ENCODE measurements around the gene KHNYN.
A peak's percentile ranks its signal among the peaks of the same experiment; 100 is the strongest.
"Not testable (repeated sequence)": the region's sequence is repeated elsewhere in the genome, so short reads cannot be mapped to it uniquely, and the experiment has no call there.

Gene KHNYN

DNA sequence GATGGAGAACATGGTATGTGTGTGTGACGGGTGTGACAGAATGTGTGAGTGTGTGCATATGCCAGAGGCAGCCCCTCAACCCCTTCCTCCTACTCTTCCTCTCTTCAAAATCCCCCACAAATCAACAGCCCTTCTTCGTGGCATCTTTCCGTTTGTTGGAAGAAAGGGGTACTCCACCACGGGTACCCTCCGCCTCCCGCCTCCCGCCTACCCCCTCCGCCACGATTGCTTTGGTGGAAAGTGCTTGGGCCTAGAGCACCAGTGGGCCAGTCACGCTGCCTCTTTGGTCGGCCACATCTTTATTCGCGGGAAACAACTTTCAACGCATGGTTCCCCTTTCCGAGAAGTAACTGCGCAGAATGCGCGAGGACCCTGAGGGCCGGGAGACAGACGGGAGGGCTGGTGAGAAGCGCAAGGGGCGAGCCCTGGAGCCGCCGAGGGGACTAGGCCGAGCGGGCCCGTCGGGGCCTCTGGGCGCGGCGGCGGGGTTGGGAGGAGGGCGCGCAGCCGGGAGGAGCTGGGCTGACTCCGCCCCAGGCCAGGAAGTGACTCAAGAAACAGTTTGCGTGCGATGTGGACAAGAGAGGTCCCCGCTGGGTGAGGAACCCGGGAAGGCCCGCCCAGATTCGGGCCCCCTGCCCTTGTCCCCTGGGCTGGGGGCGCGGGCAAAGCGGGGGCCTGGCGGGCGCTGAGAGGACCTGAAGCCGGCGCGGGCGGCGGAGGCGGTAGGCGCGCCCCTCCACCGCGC lies at the start of gene KHNYN, which contains the start of gene CBLN3:
Gene KHNYN, plus strand, starts transcription at position 560 of the 748 bp plus-strand sequence. CDS start 777 bp downstream, outside the sequence.
Gene CBLN3, minus strand, starts transcription at position 274 of the 748 bp plus-strand sequence. CDS start 614 bp downstream, outside the sequence.
- peak; percentile 71 to 75 for DNase-seq (ENCODE audit: low read depth in 2 of 2)

DNA sequence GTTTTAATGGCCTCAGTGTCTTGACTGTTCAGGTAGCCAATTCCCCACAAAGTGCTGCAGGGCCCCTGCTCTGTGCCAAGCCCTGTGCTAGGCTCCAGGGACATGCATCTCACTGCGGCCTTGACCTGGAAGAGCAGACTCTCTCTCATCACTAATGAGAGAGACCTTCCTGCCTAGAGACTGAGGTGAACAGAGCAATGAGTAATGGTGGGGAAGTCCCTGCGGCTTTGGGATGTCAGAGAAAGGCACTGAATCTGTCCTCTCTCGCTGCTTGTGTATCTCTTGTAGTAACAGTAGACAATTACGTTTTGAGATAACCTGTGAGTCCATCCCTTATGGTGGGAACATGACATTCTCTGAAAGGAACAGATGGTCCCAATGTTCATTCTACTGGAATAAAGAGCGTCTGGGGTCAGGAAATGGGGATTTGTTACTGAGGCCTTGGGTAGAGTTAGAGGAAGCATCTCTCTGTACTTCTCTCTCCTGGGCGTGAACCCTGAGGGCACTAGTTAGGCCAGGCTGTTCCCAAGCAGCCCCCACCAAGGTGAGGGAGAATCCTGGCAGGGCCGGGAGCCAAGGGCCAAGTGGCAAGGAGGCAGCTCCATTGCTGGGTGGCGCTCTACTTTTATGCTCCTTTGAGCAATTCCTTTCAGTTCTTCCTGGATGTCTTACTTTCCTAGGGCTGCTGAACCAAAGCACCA lies 48.2 kb upstream of the KHNYN start:
- no peak for DNase-seq (ENCODE audit: low read depth in 2 of 2)

DNA sequence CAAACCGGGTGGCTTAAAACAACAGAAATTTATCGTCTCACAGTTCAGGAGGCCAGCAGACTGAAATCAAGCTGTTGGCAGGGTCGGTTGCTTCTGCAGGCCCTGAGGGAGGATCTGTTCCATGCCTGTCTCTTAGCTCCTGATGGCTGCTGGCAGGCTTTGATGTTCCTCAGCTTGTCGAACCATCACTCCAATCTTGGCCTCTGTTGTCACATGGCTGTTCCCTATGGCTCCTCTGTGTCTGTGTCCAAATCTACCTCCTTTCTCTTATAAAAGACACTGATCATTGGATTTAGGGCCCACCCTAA lies 47.7 kb upstream of the KHNYN start:
- DNase-seq (ENCODE audit: low read depth in 2 of 2) = no peak

DNA sequence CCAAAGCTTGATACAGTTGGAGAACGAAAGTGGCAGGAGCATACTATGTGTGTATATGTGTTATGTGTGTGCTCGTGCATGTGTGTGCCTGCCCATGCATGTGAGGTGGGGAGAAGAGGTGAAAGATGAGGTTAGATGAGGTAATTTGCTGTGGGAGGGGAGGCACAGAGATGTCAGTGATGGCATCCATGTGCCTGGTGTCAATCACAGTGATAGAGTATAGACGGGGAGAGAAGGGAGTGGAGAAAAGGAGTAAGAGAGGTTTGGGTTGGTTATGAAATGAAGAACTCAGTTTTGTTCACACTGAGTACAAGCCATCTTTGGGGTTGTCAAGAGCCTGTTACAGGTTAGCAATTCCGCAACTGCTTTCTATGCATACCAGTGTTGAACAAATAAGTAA lies 45.6 kb upstream of the KHNYN start:
- DNase-seq (ENCODE audit: low read depth in 2 of 2) = no peak

DNA sequence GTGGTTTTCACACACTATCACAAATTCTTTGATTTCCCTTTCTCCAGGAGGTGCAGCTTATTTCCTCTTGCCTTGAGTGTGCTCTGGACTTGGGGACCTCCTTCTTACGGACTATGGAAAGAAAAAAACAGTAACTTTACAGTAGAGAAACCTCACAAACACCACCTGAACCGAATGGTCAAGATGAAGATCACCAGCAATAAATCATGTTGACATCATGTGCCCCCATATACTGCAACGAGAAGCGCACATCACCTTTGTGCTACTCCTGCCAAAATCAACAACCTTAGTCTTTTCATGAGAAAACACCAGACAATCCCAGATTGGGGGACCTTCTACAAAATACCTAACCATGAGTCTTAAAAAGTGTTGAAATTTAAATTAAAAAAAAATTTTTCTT lies 44.2 kb upstream of the KHNYN start:
- DNase-seq (ENCODE audit: low read depth in 2 of 2) = no peak

DNA sequence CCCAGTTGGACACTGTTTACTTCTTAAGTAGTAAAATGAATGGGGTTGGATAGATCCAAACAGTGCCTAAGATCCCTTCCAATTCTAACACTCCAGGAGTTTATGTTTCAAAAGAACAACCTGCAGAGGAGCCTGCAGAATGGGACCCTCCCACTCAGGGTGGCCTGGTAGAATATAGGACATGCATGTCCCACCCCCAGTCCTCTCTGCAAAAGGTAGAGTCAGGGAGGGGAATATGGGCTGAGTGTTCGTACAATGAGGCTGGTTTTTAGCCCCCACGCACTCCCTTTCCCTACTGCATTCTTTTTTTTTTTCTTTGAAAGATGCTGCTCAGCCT lies 42.8 kb upstream of the KHNYN start:
- no peak for DNase-seq (ENCODE audit: low read depth in 2 of 2)

DNA sequence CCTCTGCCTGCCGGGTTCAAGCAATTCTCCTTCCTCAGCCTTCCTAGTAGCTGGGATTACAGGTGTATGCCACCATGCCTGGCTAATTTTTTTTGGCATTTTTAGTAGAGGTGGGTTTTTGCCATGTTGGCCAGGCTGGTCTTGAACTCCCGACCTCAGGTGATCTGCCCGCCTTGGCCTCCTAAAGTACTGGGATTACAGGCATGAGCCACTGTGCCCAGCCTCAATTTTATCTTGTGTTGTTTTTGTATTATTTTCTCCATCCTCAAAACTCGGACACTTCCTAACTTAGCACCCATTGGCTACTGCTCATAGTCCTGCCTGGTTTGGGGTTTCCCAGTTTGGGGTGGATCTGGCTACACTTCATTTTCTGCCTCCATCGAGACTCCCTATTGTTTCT lies 42.2 kb upstream of the KHNYN start:
- not testable (repeated sequence) for DNase-seq (ENCODE audit: low read depth in 2 of 2)

DNA sequence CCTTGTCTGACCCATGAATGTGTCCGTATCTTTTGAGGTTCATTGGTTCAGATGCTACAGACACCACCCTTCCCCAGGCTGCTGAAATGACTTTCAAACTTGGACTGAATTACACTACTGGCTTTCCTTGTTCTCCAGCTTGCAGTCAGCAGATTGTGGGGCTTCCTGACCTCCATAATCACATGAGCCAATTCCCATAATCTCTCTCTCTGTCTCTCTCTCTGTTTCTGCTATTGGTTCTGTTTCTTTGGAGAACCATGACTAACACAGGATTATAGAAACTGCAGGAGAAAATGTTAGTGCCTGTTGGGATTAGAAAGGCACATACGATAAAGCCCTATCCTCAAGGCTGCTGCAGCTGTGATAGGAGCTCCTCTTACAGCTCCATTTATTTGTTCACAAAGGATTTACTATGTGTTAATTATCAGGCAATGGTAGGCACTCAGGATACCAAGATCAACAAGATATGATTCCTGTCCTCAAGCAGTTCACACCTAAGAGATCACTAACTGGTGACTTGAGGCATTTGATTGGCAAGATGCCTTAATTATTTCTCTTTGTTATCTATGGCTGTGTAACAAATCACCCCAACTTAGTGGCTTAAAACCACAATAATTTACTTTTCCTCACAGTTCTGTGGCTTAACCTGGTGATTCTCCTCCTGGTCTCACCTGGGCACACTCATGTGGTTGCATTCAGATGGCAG lies 41.1 kb upstream of the KHNYN start:
- DNase-seq (ENCODE audit: low read depth in 2 of 2) = no peak

DNA sequence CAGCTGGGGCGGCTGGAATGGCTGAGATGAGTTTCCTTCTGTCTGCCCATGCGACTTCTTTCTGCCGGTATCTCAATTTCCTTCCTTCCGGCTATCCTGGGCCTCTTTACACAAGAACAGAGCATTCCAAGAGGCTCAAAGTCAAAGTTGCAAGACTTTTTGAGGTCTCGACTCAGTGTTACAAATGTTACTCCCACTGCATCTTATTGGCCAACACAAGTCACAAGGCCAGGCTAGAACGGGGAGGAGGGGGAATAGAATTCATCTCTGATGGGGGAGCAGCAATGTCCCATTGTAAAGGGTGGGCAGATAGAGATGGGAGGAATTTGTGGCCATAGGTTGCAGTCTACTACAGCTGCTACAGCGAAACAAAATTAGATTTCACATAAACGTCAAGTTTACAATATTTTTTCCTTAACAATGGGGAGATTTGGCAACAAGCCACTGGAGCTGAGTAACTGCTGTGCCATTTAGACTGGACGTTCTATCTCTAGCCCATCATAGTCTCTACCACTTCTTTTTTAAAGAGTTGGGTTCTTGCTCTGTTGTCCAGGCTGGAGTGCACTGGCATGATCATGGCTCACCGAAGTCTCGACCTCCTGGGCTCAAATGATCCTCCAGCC lies 40.4 kb upstream of the KHNYN start:
- DNase-seq (ENCODE audit: low read depth in 2 of 2) = no peak

DNA sequence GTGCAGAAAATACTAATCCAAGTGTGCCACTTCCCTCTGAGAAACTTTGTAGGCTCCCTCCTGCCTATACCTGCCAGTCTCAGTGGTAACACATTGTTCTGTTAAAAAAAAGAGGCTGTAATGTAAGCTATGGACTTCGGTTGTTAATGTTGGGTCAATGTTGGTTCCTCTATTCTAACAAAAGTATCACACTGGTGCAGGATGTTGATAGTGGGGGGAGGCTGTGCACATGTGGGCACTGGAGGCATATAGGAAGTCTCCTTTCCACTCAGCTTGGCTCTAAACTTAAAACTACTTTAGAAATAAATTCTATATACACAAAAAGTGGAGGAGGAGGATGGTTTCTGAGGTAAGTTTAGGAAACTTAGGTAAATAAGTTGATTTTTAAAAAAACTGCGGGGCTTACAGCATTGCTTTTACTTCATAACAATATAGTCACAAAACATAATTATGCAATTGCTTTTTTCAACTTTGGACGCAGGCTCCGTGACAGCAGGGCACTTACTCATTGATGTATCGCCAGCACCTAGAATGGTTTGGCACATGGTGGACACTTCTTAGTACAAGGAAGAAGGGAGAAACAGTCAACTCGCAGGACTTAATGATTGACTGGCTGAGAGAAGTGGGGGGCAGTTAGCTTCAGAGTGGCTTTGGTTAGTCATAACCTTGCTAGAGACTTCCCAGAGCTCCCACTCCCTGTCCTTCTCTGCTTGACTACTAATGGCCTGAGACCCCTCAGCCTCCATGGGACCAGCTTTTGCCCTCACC lies 38.9 kb upstream of the KHNYN start:
- no peak for DNase-seq (ENCODE audit: low read depth in 2 of 2)

DNA sequence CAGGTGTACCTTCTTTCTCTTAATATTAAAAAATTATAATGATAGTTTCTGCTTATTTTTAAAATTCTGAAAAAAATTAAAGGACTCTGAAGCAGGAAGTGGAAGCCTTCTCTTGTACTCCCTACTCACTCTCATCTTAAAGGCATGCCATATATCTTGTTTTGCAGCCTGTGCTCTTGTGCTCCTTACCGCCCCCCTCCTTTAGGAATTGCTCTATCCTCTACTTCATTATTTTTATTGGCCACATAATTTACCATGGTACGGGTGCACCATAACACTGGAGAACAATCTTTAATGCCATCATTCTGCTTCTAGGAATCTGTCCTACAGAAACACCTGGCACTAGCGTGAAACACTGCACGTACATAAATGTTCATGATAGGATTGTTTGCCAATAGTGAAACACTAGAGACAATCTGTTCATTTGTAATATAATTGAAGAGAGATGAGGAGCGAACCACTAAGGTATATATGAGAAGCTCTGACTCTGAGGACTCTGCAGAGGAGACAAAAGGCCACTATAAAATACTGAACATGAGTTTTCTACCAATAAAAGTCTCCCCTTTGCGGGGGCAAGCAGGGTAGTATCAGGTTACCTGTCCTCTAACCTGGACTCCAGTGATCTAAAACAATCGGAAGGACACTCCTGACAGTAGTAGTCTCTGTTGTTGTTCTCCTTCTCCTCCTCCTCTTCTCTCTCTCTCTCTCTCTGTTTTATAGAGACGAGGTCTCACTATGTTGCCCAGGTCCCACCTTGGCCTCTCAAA lies 37.2 kb upstream of the KHNYN start:
- DNase-seq (ENCODE audit: low read depth in 2 of 2) = no peak

DNA sequence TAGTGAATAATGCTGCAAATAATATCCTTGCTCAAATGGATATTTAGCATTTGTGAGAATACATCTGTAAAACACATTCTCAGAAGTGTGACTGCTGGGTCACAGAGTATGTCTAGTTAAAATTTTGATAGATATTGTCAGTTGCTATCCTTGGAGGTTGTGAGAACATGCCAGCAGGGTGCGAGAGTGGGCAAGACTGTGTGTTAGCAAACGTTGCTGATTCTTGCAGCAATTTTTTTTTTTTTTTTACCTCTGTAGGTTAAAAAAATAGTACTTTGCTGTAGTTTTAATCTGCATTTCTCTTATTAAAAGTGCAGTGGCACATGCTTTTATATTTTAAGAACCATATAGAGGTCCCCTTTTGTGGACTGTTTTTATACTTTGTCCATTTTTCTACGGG lies 35.5 kb upstream of the KHNYN start:
- no peak for DNase-seq (ENCODE audit: low read depth in 2 of 2)

DNA sequence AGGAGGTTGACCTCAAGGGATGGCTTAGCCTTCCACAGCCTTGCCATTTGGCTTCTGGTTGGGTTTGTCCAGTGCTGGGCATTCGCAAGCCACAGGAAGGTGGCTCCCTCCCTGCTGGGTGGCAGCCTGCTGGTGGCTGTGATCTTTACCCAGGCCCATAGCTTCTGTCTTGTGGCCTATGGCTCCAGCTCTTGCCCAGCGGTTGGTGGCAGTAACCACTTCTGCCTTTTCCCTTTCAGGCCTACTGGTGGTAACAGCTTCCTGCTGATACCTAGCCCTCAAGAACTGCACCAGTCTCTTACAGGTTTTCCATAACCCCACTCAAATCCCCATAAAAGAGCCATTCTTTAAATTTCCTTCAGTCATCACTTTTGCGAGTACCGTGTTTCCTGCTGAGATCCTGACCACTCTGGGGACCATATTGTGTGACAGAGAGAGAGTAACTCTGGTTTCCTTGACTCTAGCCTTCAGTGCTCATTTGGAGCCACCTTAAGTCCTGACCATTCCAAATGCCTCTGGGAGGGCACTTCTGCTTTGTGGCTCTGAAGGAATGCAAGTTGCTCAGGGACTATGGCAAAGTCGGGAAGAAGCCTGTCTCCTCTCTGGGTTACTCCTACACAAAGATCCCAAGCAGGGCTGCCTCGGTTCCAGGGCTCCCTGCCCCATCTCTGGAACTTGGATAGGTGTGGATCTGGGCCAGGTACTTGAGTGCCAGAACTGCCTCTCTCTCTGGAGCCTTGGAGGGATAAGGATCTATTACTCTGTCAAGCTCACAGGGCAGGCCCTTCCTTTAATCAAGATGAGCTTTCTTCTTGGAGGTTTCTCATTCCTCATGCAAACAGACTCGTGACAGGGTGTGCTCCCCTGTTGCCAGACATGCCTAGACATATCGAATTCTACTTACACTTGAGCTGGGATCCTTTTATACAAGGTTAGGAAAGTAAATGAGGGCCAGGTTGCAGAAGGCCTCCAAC lies 33.9 kb upstream of the KHNYN start:
- DNase-seq (ENCODE audit: low read depth in 2 of 2) = no peak

DNA sequence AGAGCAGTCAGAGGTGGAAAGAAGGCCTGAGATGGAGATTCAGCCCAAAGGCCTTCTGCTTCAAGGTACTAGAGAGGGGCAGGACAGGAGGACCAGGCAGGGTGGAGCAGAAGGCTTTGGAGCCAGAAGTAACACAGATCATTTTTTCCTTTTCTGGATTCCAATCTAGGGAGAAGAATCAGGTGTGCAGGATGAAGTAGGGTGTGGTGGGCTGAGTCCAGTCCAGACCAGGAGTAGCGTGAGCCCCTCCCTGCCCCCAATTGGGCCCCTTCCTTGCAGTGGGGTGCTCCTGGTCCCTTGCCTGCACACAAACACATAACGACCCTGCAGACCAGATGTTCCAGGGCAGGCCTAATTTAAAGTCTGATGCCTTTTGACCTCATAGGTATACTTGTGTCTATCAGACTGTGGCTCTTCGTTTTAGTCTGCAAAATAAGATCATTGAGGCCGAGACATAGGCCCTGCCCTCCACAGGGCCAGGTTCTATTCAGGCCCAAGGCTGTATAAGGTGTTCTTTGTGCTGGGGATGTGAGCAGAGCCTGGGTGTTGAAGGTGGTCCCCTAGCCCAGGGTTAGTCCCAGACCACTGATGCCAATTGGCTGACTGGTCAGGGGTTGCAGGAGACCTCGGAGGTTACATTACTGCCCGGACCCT lies 32.0 kb upstream of the KHNYN start:
- DNase-seq (ENCODE audit: low read depth in 2 of 2) = no peak

DNA sequence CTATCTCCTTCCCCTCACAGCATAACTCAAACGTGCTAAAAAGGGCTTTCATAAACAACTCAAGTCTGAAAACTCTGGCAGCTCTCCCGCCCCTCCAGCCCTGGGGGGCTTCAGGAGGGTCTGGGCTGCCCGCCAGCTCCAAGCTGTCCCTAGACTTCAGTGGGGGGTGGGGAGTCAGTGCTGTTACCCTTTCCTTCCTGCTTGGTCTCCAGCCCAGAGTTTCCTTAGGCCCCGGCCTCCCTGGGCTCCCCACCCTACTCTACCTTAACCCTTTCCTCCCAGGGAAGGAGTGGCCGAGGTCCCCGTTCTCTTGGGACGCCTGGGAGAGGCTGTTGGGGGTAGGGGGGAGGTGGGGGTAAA lies 31.5 kb upstream of the KHNYN start:
- no peak for DNase-seq (ENCODE audit: low read depth in 2 of 2)

DNA sequence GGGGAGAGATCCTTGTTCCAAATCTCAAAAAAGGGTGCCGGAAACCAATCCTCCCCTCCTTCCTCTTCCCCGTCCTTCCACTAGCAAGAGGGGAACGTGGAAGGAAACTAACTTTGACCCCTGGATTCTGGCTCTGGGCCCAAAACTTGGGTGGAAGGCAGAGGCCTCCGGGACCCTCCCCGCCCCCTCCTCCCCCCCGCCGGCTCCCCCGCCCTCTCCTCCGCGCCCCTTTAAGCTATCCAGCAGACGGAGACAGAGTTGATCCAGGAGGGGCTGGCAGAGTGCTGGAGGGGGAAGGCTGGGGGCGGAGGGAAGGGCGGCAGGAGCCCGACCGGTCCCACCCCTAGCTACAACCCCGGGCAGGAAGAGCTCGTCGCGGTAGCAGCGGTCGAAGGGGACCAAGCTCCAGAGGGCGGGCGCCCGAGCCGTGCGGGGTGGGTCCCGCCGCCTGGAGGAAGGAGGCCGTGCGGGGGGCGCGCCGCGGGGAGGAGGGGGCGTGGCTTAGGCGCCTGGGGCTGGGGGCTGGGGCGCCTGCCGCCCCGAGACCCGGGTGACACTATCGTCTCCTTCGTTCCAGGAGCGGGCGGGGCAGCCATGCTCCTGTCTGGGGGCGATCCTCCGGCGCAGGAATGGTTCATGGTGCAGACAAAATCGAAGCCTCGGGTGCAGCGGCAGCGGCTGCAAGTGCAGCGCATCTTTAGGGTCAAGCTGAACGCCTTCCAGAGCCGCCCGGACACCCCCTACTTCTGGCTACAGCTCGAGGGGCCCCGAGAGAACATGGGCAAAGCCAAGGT lies 30.9 kb upstream of the KHNYN start, which contains the start of gene NYNRIN:
Gene NYNRIN, plus strand, starts transcription at position 351 of the 794 bp plus-strand sequence. Its CDS starts 244 bp downstream, at position 595.
- peak in 1 of 2 donors; percentile 2 for DNase-seq (ENCODE audit: low read depth in 2 of 2)

DNA sequence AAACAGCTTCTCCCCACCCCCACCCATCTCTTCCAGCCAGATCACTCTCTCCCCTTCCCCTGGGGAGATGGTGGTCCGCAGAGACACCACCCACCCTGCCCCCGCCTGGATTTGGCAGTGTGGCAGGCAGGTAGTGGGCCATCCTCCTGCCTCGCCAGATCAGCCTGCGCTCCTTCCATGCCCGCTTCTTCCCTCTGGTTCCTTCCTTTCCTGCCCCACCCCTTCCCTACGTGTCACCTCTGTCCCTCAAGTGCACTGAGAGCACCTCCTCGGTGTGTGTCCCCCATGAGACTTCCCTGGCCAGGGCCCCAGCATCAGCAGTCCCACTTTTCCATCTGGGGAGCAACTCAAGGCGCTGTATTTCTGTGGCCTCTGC lies 30.3 kb upstream of the KHNYN start:
- DNase-seq (ENCODE audit: low read depth in 2 of 2) = no peak

DNA sequence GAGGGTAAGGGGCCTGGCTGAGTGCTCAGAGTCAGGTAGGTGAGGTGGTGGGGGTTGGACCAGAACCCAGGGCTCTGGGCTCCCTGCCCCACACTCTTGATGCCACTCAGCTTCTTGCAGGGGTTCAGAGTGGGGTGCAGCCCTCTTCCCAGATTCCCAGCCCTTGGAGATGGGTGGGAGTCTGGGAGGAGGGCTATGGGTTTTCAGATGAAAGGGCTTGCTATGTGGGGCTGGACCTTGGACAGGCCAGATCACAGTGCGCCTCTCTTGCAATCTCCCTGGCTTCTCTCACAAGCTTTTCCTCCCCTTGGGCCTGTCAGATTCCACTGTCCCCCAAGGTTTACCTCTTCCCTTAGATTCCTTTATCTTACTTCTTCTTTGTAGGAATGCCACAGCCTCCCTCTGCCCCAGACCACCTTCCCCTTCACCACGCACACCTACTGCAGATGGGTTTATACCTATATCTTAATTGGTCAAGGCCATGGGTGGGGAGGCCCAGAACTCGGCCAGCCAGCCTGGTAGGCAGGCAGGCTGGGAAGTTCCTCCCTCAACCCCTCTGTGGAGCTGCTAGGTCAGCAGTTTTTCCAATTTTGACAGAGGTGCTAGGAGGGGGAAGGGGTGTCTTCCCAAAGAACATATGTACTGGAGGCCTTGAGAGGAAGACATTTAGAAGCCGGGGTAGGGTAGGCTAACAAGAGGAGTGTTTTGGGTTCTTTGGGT lies 29.6 kb upstream of the KHNYN start:
- DNase-seq (ENCODE audit: low read depth in 2 of 2) = no peak
